B cell (primary cell): ENCODE data around the gene TTC34.

Experiments
- CTCF ChIP-seq: fragments of 200-600 bp; IDR thresholded peaks from one replicate; pipeline ENCODE4 v1.8.0; 2022; ENCODE audit warnings: antibody characterized with exemption, mild to moderate bottlenecking
- EZH2 ChIP-seq: IDR thresholded peaks from 2 replicates; pipeline ENCODE4 v1.6.1; 2012; ENCODE audit warnings: borderline replicate concordance, low read depth, mild to moderate bottlenecking, moderate library complexity, low read length; ENCODE audit not compliant: insufficient read depth, poor library complexity, severe bottlenecking

GRCh38 chr1:2592672-2593071 lies 208.8 kb downstream of the TTC34 start:
- TF ChIP-seq CTCF (no peak), EZH2 (no peak)
